ENCODE measurements around the gene MRPS2.
"Not testable (repeated sequence)": the region's sequence is repeated elsewhere in the genome, so short reads cannot be mapped to it uniquely, and the experiment has no call there.

MRPS2 gene

DNA sequence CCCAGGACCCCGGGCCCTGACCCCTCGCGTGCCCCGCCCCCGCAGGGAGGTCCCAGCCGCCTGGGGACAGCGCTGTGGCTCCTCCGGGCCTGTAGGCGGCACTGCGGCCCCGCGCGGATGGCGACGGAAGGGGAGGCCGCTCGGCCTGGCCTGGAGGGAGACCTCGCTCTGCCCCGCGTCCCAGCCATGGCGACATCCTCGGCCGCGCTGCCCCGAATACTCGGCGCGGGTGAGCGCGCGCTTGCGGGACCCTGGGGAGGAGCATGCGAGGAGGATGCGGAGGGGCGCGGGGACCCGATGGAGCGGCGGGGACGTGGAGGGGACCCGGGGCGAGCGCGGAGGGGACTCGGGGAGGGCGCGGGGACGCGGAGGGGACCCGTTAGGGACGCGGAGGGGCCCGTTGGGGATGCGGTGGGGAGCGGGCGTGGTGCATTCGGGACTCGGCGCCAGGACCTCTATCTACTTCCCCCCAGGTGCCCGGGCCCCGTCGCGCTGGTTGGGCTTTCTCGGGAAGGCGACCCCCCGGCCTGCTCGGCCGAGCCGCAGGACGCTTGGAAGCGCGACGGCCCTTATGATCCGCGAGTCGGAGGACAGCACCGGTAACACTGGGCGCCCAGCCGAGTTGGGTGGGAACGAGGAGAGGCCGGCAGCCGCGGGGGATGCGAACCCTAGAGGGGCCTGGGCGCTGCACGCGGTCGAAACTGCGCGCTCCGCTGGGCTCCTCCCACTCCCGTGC, at the start of gene MRPS2:
TSS of gene MRPS2 (plus strand) at position 158 of the 736 bp plus-strand sequence. CDS start at position 187, 29 bp downstream.
- in situ Hi-C loops (cut with MboI; ENCODE audit: low sequenced_read_pairs) = no loop called here

DNA sequence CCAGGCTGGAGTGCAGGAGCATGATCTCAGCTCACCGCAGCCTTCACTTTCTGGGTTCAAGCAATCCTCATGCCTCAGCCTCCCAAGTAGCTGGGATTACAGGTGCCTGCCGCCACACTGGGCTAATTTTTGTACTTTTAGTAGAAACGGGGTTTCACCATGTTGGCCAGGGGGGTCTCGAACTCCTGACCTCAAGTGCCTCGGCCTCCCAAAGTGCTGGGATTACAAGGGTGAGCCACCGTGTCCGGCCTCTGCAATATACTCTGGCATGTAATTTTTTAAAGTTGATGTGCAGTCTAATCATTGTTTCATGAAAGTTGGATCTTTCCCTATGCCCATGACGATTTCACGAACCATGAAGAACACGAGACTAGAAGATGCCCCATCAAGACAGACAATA, 49.5 kb upstream of the MRPS2 start:
- in situ Hi-C loops (cut with MboI; ENCODE audit: low sequenced_read_pairs) = no loop called here

DNA sequence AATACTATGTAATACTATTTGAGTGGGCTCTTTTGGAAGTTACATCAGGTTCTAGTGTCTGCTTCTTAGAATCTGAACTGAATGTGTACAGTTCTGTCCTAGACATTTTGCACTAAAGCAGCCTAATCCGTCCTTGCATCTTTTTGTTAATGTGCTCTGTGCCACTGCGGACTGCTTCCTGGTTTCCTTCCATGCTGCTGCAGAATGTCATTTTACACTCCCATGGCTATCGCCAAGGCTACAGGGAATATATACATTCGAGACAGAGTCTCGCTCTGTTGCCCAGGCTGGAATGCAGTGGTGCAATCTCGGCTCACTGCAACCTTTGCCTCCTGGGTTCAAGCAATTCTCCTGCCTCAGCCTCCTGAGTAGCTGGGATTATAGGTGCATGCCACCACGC, 48.6 kb upstream of the MRPS2 start:
- in situ Hi-C loops (cut with MboI; ENCODE audit: low sequenced_read_pairs) = not testable (repeated sequence)

DNA sequence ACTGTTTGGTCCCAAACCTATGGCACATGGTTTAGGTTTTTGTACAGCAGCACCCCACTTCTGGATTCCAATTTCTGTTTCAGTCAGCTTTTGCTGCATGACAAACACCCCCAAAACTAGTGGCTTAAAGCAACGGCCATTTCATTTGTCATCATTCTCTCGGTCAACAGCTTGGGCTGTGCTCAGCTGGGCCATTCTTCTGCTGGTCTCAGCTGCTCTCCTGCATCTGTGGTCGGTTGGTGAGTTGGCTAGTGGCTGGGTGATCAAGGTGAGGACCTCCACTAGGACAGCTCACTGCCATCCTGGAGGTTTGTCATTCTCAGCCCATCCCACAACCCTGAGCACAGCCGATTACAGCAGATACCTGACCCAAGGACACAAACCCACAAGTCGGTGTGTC, 45.7 kb upstream of the MRPS2 start:
- in situ Hi-C loops (cut with MboI; ENCODE audit: low sequenced_read_pairs) = no loop called here

DNA sequence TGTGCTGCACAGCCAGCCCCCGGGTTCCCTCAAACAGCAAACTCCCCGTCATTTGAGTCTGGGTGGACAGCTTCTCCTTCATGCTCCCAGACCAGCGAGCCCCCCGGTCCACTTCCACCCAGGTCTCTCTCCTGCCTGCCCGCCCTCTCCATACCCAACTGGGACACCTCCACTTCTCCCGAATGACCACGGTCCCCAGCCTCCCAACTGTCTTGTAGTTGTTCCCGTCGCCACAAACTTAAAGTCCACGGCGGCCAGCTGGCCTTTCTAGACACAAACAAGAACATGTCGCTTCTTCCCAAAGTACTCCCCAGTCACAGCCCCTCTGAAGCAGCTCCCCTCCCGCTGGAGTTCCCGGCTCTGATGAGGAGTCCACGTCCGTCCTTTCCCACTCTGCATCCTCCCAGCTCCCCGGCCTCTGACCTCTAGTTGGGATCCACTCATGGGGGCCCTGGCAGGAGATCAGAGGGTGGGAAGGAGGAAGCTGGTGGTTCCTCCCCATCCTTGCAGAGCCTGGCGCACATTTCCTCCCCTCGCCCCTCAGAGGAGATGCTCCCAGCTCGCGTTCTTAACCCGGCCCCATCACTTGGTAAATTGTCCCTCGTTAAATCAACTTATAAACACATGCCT, 45.0 kb upstream of the MRPS2 start:
- in situ Hi-C loops (cut with MboI; ENCODE audit: low sequenced_read_pairs) = no loop called here

DNA sequence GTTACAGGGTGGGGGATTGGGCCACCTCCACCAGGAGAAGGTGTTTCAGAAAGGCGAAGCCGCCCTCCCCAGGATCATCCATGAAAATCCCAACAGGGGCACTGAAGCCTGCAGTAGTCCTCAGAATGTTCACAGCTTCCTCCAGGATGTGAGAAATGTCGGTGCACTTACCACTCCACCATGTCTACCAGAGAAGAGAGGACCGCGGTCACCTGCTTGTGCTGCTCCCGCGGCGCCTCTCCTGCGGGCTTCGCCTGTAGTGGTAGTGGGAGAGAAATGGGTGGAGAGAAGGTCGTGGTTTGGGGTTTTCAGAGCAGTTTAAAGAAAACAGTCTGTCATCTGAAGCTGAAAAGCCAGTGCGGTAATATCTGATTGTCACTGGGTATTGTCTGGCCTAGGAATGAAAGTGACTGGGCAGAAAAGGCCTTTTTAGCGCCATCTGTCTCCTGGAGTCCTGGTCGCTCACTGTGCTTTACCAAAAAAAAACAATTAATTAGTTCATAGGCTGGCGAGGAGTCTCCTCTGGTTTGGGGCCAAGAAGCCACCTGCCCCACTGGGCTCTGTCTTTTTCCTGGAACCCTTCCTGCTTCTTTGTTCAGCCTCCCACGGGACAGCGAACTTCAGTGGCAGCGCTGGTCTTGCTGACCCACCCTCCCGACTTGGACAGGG, 43.9 kb upstream of the MRPS2 start:
- in situ Hi-C loops (cut with MboI; ENCODE audit: low sequenced_read_pairs) = no loop called here

DNA sequence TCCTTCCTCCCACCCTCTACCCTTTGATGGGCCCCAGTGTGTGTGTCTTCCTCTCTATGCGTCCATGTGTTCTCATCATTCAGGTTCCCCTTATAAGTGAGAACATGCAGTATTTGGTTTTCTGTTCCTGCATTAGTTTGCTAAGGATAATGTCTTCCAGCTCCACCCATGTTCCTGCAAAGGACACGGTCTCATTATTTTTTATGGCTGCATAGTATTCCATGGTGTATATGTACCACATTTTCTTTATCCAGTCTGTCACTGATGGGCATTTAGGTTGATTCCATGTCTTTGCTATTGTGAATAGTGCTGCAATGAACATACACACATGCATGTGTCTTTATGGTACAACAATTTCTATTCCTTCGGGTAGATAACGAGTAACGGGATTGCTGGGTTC, 42.0 kb upstream of the MRPS2 start:
- in situ Hi-C loops (cut with MboI; ENCODE audit: low sequenced_read_pairs) = not testable (repeated sequence)

DNA sequence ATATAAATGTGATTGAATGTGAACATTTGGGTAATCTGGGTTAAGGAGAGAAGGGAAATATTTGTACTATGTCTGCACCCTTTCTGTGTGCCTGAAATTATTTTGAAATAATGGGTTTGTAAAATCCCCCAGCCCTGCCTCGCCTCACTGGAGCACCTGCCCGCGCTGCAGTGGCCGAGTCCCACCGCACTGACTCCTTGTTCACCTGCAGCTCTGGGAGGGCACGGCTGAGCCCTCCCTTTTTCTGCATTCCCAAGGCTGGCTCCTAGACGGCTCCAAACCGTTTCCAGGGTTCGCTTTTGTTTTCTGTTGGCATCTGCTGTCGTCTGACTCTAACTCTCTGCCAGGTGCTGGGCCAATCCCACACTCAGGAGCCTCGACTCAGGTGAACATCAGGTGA, 38.5 kb upstream of the MRPS2 start:
- in situ Hi-C loops (cut with MboI; ENCODE audit: low sequenced_read_pairs) = no loop called here

DNA sequence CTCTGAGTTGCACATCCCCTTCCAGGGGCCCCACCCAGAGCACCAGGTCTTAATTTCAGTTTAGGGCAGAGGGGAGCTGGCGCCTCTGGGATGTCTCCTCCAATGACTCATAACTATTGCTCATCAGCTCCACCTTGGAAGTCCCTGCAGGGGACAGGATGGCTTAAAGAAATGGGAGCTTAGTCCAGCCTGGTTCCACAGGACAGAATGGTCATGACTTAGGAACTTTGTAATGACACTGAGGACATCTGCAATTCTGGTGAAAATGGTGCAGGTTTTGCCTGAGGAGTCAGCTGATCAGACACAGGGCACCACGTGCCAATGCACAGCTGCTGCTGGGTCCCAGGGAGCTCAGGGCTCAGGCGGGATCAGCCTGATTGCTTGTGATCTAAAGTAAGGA, 37.3 kb upstream of the MRPS2 start:
- in situ Hi-C loops (cut with MboI; ENCODE audit: low sequenced_read_pairs) = no loop called here

DNA sequence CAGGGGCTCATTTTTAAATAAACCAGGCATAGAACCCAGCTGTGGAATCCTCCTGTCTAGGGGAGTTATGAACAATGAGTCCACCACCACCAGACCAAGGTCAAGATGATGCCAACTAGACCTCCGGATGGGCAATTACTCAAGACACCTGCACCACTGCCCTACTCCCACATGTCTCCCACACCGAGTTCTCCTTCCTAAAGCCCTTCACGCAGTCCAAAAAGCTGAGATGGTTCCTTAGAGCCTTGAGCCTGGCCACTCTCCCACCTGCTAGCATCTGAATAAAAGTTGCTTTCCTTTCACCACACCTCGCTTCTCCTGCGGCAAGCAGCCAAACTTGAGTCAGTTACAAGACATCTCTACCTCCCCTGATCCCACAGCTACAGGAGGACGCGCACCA, 36.3 kb upstream of the MRPS2 start:
- in situ Hi-C loops (cut with MboI; ENCODE audit: low sequenced_read_pairs) = no loop called here

DNA sequence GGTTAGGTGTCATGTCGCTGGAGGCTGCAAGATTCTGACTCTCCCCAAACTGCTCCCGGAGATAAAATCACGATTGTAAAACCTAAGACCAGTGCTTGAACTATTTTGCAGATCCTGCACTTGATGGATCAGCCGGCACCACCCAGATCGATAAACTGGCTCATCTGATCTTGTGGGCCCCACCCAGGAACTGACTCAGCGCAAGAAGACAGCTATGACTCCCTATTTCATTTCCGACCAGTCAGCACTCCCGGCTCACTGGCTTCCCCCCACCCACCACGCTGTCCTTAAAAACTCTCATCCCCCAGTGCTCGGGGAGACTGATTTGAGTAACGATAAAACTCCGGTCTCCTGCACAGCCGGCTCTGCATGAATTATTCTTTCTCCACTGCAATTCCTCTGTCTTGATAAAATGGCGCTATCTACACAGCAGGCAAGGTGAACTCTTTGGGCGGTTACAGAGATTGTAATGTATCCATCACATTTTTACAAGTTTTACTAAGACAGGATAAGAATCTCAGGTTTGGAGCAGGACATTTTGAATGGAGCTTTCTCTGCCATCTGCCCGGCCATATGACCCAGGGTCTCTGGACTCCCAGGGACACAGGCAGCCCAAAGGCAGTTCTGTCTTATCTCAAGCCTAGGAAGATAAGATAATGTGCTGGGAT, 31.5 kb upstream of the MRPS2 start:
- in situ Hi-C loops (cut with MboI; ENCODE audit: low sequenced_read_pairs) = no loop called here

DNA sequence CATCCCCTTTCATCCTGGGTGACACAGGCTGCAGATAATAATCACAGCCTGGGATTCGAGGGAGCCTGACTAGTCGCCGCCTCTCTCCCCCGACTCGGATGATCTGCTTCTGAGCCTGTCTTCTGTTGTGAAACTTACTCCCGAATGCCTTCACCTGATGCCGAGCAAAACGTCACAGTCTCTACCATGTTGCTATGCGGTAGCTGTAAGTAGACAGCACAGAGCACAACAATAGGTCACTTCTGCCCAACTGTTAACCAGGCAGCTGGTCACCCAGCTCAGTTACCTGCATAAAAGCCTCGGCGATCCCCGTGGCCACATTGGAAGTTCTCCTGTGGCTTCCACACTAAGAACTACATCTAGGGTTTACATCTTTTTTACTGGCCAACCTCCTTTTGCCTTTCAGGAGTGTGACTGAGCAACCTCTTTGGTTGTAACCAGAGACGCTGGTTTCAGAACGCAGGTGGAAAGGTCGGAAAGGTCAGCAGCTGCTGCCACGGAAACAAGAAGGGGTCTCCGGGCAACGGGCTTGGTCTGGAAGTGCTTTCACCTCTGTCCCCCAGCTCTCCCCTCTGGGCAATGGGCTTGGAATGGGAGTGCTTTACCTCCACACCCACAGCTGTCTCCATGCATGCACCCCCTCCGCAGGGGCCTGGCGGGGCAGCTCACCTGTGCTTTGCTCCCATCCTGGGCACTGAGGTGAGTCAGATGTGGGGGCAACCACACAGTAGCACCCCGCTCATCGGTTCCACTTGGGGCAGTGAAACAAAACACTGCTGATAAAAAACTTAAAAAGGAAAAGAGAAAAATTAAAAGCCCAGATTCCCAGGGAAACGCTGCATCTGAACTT, 28.5 kb upstream of the MRPS2 start:
- in situ Hi-C loops (cut with MboI; ENCODE audit: low sequenced_read_pairs) = no loop called here

DNA sequence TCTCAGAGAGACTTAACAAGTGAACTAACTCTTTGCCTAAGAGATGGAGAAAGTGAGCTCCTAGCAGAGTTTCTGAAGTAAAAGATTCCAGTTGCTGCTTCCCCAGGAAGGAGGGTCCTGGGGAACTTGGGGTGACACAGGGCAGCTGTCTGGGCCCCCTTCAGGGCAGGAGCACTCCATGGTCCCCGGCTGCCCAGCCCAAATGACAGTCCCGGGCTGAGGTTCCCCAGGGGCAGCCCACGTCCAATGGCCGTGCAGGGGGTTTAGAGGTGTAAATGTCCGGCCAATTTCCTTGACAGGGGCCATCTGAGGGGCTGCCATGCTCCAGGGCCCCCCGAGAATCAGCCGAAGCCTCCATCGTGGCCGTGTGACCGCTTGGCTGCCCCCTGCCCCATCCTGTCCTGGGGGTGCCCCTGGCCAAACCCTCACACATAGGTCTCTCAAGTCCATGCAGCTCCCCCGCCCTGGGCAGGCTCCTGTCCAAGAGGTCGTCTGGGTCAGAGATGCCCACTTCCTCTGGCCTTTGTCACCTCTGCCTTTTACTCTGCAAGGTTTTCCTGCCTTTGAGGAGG, 26.4 kb upstream of the MRPS2 start:
- in situ Hi-C loops (cut with MboI; ENCODE audit: low sequenced_read_pairs) = no loop called here

DNA sequence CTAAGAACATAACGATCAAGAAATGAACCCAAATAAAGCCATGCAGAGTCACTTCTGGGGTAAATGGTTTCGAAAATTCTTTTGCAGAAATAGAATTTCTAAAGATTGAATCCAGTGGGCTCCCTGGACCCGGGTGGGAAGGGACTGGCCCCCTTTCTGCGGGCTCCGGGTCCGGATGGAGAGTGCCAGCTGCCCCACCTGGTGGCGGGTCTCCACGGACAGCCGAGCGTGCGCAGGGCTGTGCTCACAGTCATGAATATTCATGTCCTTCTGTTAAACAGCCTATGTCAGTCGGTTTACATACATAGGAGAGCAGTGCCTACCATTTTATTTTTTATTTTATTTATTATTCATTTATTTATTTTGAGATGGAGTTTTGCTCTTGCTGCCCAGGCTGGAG, 25.6 kb upstream of the MRPS2 start:
- in situ Hi-C loops (cut with MboI; ENCODE audit: low sequenced_read_pairs) = no loop called here

DNA sequence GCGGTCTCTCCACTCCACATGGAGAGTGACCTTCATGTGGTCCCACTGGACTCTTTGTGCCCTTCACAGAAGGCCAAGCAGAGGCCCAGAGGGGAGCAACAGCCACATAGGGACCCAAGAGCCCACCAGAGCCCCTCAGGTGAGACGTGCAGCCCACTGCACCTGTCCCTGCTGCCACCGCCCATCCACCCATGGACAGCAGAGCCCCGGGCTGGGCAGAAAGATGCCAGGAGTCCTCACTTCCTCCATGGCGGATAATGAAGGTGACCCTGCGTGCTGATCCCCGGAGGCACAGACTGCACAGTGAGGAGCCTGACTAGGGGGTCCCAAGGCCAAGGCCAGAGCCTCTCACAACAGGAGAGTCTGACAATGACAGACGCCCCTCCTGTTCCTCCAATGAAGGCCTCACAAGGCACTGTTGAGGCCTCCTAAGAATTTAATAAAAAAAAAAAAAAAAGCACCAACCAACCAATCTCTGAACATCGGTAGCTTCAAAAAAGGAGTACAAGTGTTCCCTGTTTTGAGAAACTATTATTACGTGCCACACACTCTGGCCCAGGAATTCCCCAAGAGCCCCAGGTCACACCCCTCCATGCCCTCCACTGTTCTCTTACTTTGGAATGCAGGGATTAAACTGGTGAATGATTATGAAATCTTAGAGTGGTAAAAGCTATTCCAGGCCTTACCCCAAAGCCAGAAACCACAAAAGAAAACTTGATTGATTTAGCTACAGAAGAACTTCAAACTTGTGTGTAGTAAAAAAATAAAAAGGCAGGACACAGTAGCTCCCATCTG, 23.7 kb upstream of the MRPS2 start:
- in situ Hi-C loops (cut with MboI; ENCODE audit: low sequenced_read_pairs) = no loop called here

DNA sequence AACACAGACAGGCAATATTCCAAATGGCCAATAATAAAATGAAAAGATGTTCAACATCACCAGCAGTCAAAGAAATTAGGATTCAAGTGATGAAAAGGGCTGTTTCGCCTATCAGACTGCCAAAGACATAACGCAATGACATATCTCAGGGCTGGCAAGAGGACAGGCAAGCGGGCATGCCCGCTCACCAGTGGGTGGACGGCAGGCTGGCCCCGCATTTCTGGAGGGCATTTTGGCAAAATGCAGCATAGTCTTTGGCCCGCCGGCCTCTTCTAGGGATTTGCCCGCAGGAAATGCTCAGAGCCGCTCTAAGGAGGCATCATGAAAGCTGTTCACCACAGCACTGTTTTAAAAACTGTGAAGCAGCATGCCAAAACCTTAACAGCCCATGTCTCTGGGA, 22.3 kb upstream of the MRPS2 start:
- in situ Hi-C loops (cut with MboI; ENCODE audit: low sequenced_read_pairs) = no loop called here

DNA sequence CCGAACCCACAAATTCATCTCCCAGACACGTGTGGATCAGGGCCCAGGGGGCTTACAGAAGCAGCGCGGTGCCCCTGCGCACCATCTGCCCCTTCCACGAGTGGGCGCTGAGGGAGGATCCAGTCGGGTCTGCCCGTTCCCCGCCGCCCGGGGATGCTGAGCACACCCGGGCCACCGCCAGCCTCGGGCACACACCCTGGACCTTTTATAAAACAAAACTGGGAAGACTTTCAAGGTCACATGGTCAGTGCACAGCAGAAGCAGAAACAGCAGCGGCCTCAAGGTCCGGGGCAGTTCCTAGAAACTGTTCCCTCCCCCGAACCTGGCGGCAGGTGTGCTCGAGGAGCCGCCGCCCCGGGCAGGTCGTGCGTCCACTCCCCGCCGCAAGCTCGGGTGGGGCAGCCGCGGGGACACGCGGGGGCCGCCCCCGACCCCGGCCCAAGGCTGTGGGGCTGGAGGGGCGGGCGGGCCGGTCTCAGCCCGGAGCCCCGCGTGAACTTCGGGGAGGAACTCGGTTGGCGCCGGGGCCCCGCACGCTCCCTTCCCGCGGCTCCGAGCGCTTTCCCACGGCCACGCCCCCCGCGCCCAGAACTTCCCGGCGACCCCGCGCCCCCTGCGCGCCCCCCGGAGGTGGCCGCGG, 21.5 kb upstream of the MRPS2 start:
- in situ Hi-C loops (cut with MboI; ENCODE audit: low sequenced_read_pairs) = no loop called here

DNA sequence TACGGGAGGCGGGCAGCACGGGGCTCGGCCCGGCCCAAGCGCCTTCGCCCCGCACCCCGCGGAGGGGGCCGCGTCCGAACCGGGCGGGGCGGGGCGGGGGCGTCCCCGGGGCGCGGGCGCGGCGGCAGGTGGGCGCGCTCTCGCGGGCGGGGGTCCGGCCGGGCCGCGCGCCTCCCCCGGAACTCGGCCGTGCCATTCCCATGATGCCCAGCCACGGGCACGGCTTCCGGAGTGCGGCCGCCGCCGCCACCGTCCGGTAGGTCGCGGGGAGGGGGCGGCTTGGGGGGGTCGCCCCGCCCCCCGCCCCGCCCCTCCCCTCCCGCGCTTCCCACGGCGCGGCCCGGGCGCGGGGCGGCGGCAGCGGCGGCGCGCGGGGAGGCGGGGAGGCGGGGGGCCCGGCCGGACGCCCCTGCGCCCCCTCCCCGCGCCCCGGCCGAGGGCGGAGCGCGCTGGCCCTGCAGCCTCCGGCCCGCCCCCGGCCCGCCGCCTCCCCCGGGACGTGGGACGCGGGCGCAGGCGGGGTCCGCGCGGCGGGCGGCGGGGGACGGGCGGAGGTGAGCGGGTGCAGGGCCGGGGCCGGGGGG, 20.9 kb upstream of the MRPS2 start, which contains the start of gene PPP1R26:
TSS of gene PPP1R26 (plus strand) at position 314 of the 584 bp plus-strand sequence. CDS start 4,729 bp downstream, outside the sequence.
- in situ Hi-C loops (cut with MboI; ENCODE audit: low sequenced_read_pairs) = no loop called here
